Endothelial cell of umbilical vein (primary cell): Measurements from ENCODE around the gene TEAD4. TPM values are rescaled to one million over a fixed set of nuclear protein-coding genes. Genes with fewer than 3 reads are reported as not detected.

Source experiments
- BruUV-seq: library from RNA; stranded (reverse); fragments of 400-500 nt; replicated peaks from 2 replicates; lab custom pipeline; 2021; lab: Mats Ljungman, UMichigan
- CTCF ChIA-PET: fragments of 300-600, 350-600 bp; sonication (Branson Sonifier 250); formaldehyde crosslinking; loops from one replicate; lab custom pipeline; 2021; ENCODE audit warnings: antibody characterized with exemption, inconsistent platforms; lab: Charles Lee
- POLR2A ChIA-PET: fragments of 300-600, 350-600 bp; sonication (Branson Sonifier 250); formaldehyde crosslinking; loops from one replicate; lab custom pipeline; 2021; ENCODE audit warnings: antibody characterized with exemption, inconsistent platforms; lab: Charles Lee
- DNase-seq: peaks from one replicate; pipeline ENCODE4 v3.0.0-alpha.2; 2011; ENCODE audit warnings: low read depth, low spot score
- FAIRE-seq: peaks from 2 replicates; lab custom pipeline; 2011; peaks lifted over from hg19 to GRCh38; lab: Jason Lieb, UNC
- H2AFZ ChIP-seq: 2 replicates; pipeline ENCODE4 v1.6.0; 2012; ENCODE audit warnings: low read depth, low read length, control low read depth, inconsistent platforms
- H3K27ac ChIP-seq: 2 replicates; pipeline ENCODE4 v1.5.1; 2011; ENCODE audit warnings: low read depth, mild to moderate bottlenecking, control low read depth, low read length, moderate library complexity; ENCODE audit not compliant: insufficient read depth
- H3K27me3 ChIP-seq, 2 experiments: 2 replicates each; pipeline versions ENCODE4 v1.6.0 to v1.6.1; 2011; ENCODE audit warnings: low read length in 2 of 2, mixed read lengths in 1 of 2; ENCODE audit not compliant: control insufficient read depth in 2 of 2, insufficient read depth in 2 of 2
- H3K36me3 ChIP-seq, 2 experiments: 2 replicates in 1 of 2; 3 replicates in 1 of 2; pipeline ENCODE4 v1.5.1; 2011; ENCODE audit warnings: low read length in 2 of 2, mild to moderate bottlenecking in 1 of 2, moderate library complexity in 1 of 2; ENCODE audit not compliant: control insufficient read depth in 2 of 2, insufficient read depth in 2 of 2; ENCODE audit errors: extremely low read depth in 1 of 2
- H3K4me1 ChIP-seq: 3 replicates; pipeline ENCODE4 v1.5.1; 2011; ENCODE audit warnings: mild to moderate bottlenecking, low read length; ENCODE audit not compliant: control insufficient read depth, insufficient read depth; ENCODE audit errors: extremely low read depth
- H3K4me2 ChIP-seq: 2 replicates; pipeline ENCODE4 v1.6.1; 2011; ENCODE audit warnings: low read length, control low read depth, mixed read lengths; ENCODE audit not compliant: insufficient read depth
- H3K4me3 ChIP-seq, 3 experiments: fragments of 200-600 bp in 1 of 3; sonication (generic), shearing (Covaris generic) in 1 of 3; replicated peaks in 1 of 3; 2 replicates each; pipeline ENCODE4 v1.5.1; 2011 to 2016; ENCODE audit warnings: control low read depth in 3 of 3, low read length in 3 of 3, mild to moderate bottlenecking in 2 of 3, inconsistent platforms in 1 of 3, low read depth in 1 of 3, moderate library complexity in 1 of 3; ENCODE audit not compliant: insufficient read depth in 1 of 3
- H3K79me2 ChIP-seq: 2 replicates; pipeline ENCODE4 v1.6.0; 2012; ENCODE audit warnings: low read length, inconsistent platforms; ENCODE audit not compliant: control insufficient read depth, insufficient read depth
- H3K9ac ChIP-seq: replicated peaks from 2 replicates; pipeline ENCODE3; 2011; ENCODE audit warnings: low read length, control low read depth; ENCODE audit not compliant: insufficient read depth; ENCODE audit errors: extremely low read depth
- H3K9me1 ChIP-seq: replicated peaks from 3 replicates; pipeline ENCODE4 v1.6.0; 2011; ENCODE audit warnings: mild to moderate bottlenecking, low read length; ENCODE audit not compliant: control insufficient read depth, insufficient read depth; ENCODE audit errors: extremely low read depth
- H3K9me3 ChIP-seq: replicated peaks from 2 replicates; pipeline ENCODE4 v1.5.1; 2012; ENCODE audit warnings: low read length, inconsistent platforms; ENCODE audit not compliant: control insufficient read depth, insufficient read depth
- H4K20me1 ChIP-seq: replicated peaks from 2 replicates; pipeline ENCODE3; 2011; ENCODE audit warnings: mild to moderate bottlenecking, low read length; ENCODE audit not compliant: control insufficient read depth, insufficient read depth; ENCODE audit errors: extremely low read depth
- CTCF ChIP-seq, 2 donors: IDR thresholded peaks; 1 replicate in 1 of 2; 2 replicates in 1 of 2; pipeline ENCODE4 v1.5.1; 2011; ENCODE audit warnings: low read length in 2 of 2, mild to moderate bottlenecking in 2 of 2, moderate library complexity in 2 of 2, control low read depth in 1 of 2, inconsistent platforms in 1 of 2, low read depth in 1 of 2; ENCODE audit not compliant: insufficient read depth in 1 of 2; ENCODE audit errors: extremely low read depth in 1 of 2
- EZH2 ChIP-seq: IDR thresholded peaks from 2 replicates; pipeline ENCODE4 v1.6.1; 2012; ENCODE audit warnings: borderline replicate concordance, low read depth, mild to moderate bottlenecking, moderate library complexity, low read length, inconsistent platforms; ENCODE audit not compliant: severe bottlenecking
- FOS ChIP-seq: IDR thresholded peaks from 2 replicates; pipeline ENCODE4 v1.6.1; 2011; ENCODE audit warnings: mild to moderate bottlenecking, low read length, moderate library complexity, borderline replicate concordance; ENCODE audit not compliant: insufficient read depth
- GATA2 ChIP-seq: IDR thresholded peaks from 2 replicates; pipeline ENCODE4 v1.7.0; 2011; ENCODE audit warnings: low read depth, mild to moderate bottlenecking, moderate library complexity, mixed read lengths, low read length; ENCODE audit not compliant: insufficient read length, insufficient read depth
- JUN ChIP-seq: IDR thresholded peaks from 2 replicates; pipeline ENCODE4 v1.6.1; 2011; ENCODE audit warnings: borderline replicate concordance, low read depth; ENCODE audit not compliant: insufficient read length, insufficient read depth
- MAX ChIP-seq: IDR thresholded peaks from 2 replicates; pipeline ENCODE4 v1.6.1; 2011; ENCODE audit not compliant: insufficient read depth, insufficient read length
- MYC ChIP-seq: IDR thresholded peaks from one replicate; pipeline ENCODE4 v1.6.1; 2011; ENCODE audit warnings: mild to moderate bottlenecking, low read depth, low read length
- POLR2A ChIP-seq: IDR thresholded peaks from 2 replicates; pipeline ENCODE4 v1.6.1; 2012; ENCODE audit warnings: low read depth, mild to moderate bottlenecking, control low read depth, low read length
- POLR2AphosphoS5 ChIP-seq: IDR thresholded peaks from 2 replicates; pipeline ENCODE4 v1.6.1; 2012; ENCODE audit warnings: low read depth, mild to moderate bottlenecking, control low read depth, low read length, moderate library complexity; ENCODE audit not compliant: insufficient read depth
- dilution Hi-C: fragments of 300-500 bp; cut with MboI; formaldehyde crosslinking; loops from one replicate; pipeline ENCODE4 v1.15.0; 2019; ENCODE audit warnings: low sequenced_read_pairs; ENCODE audit not compliant: extremely low pct_ligation_motif_present
- intact Hi-C: fragments of 100-400 bp; cut with micrococcal nuclease; formaldehyde crosslinking; loops from one replicate; pipeline ENCODE4 v1.10.0; 2022
- polyA plus RNA-seq, 4 experiments: library from polyadenylated mRNA; depleted of rRNA in 3 of 4; stranded (reverse) in 3 of 4; unstranded in 1 of 4; fragments of >200 nt; gene quantifications; 2 replicates each; pipeline versions ENCODE4 v1.2.1 to v1.2.3, GENCODE V29; 2011 to 2012; ENCODE audit warnings: missing spikeins in 1 of 4
- total RNA-seq: library from RNA; stranded (reverse); gene quantifications from 2 replicates; pipeline ENCODE4 v1.2.3, GENCODE V29; 2021

TEAD4 gene
- total and polyA plus RNA-seq, 2 donors (not counting 3 experiments of a cell fraction or from before 2014, with no cell fraction given), result 34.4 to 46.0 TPM

GRCh38 chr12:3003357-3003992, 44.3 kb downstream of the TEAD4 start:
- H3K9me3 ChIP-seq, result no peaks in the 10 kb centered on the region

More at GRCh38 chr12:3003357-3003992, 44.3 kb downstream of the TEAD4 start:
- Histone ChIP-seq H3K4me3 (no peak overlapping the region), H2AFZ (no peak overlapping the region), H3K36me3 (peaks cover 0 to 11% of the 10 kb centered on the region in 2 experiments), H3K9me1 (no peaks in the 10 kb centered on the region), H3K4me2 (no peak overlapping the region), H3K27me3 (no peaks in the 10 kb centered on the region), H3K4me1 (no peaks in the 10 kb centered on the region), H3K9ac (no peak overlapping the region), H3K27ac (no peak overlapping the region), H3K79me2 (peaks cover 3% of the 10 kb centered on the region), H4K20me1 (no peaks in the 10 kb centered on the region)
- POLR2A ChIA-PET, result no interaction called here
- DNase-seq (no peak), FAIRE-seq (no peak)
- dilution Hi-C loops, result no loop called here
- intact Hi-C loops, result no loop called here
- TF ChIP-seq JUN (no peak), MAX (no peak), EZH2 (no peak), MYC (no peak), POLR2AphosphoS5 (no peak), CTCF (IDR thresholded peaks at IDR 0.05; ENCODE audit: extremely low read depth in 1 of 2, insufficient read depth in 1 of 2, low read depth in 1 of 2, low read length in 2 of 2) (no peak), GATA2 (no peak), POLR2A (no peak), FOS (no peak)
- CTCF ChIA-PET, result interaction anchor here (1.7 kb wide), 1 partner anchor 60 kb away, joined by 5 read pairs; no protein-coding TSS in a partner anchor
- no TSS peak for BruUV-seq
